CD4-positive, alpha-beta T cell (primary cell): ENCODE data around the gene KLHL1. TPM values are rescaled to one million over a fixed set of nuclear protein-coding genes. Genes with fewer than 3 reads are reported as not detected.

Experiments
- ATAC-seq: fragments of 200-7000 bp; cut with Tn5 transposase; one replicate; pipeline ENCODE4 v1.10.0; 2022; ENCODE audit warnings: mild to moderate bottlenecking; ENCODE audit not compliant: poor library complexity
- CTCF ChIA-PET: fragments of 350-600 bp; sonication (Branson Sonifier 250); formaldehyde crosslinking; loops from one replicate; lab custom pipeline; 2021; ENCODE audit warnings: antibody characterized with exemption, inconsistent platforms; lab: Charles Lee
- POLR2A ChIA-PET: fragments of 350-600 bp; sonication (Branson Sonifier 250); formaldehyde crosslinking; loops from one replicate; lab custom pipeline; 2021; ENCODE audit warnings: antibody characterized with exemption, inconsistent platforms; lab: Charles Lee
- DNase-seq, 14 experiments: peaks; one replicate each; pipeline ENCODE4 v3.0.0-alpha.2; 2013 to 2020; ENCODE audit warnings: mixed read lengths in 2 of 14
- H3K27ac ChIP-seq, 2 donors: one replicate each; pipeline versions ENCODE4 v1.5.1 to v1.7.0; 2013; ENCODE audit warnings: low read length in 2 of 2, low read depth in 1 of 2, mild to moderate bottlenecking in 1 of 2
- H3K27me3 ChIP-seq, 2 experiments: 1 replicate in 1 of 2; 2 replicates in 1 of 2; pipeline versions ENCODE4 v1.6.1 to v1.7.0; 2013; ENCODE audit warnings: low read length in 2 of 2, control low read depth in 1 of 2, mild to moderate bottlenecking in 1 of 2, moderate library complexity in 1 of 2; ENCODE audit not compliant: insufficient read depth in 2 of 2, control insufficient read depth in 1 of 2
- H3K36me3 ChIP-seq: one replicate; pipeline ENCODE4 v1.6.1; 2013; ENCODE audit warnings: low read length, control low read depth; ENCODE audit not compliant: insufficient read depth
- H3K4me1 ChIP-seq: one replicate; pipeline ENCODE4 v1.6.1; 2013; ENCODE audit warnings: low read length, control low read depth; ENCODE audit not compliant: insufficient read depth
- H3K4me3 ChIP-seq: one replicate; pipeline ENCODE4 v1.5.1; 2013; ENCODE audit warnings: mild to moderate bottlenecking, low read length, moderate library complexity
- H3K9me3 ChIP-seq, 2 experiments: 1 replicate in 1 of 2; 2 replicates in 1 of 2; pipeline versions ENCODE4 v1.6.1 to v1.7.0; 2013; ENCODE audit warnings: low read length in 2 of 2, mild to moderate bottlenecking in 2 of 2, control low read depth in 1 of 2, moderate library complexity in 1 of 2; ENCODE audit not compliant: control insufficient read depth in 1 of 2, insufficient read depth in 1 of 2
- H3K27ac Mint-ChIP-seq: one replicate; pipeline ENCODE4 v1.8.0; 2020; ENCODE audit warnings: mixed read lengths
- H3K27me3 Mint-ChIP-seq: one replicate; pipeline ENCODE4 v1.8.0; 2021; ENCODE audit warnings: mixed read lengths
- H3K36me3 Mint-ChIP-seq: one replicate; pipeline ENCODE4 v1.8.0; 2021; ENCODE audit warnings: low read depth, mixed read lengths
- H3K4me1 Mint-ChIP-seq: one replicate; pipeline ENCODE4 v1.8.0; 2021; ENCODE audit warnings: low read depth, mixed read lengths
- H3K4me3 Mint-ChIP-seq: one replicate; pipeline ENCODE4 v1.8.0; 2020; ENCODE audit warnings: mild to moderate bottlenecking, mixed read lengths
- H3K9me3 Mint-ChIP-seq: one replicate; pipeline ENCODE4 v1.8.0; 2020; ENCODE audit warnings: mixed read lengths
- intact Hi-C, 2 experiments: fragments of 100-400 bp; cut with DNase I in 1 of 2; cut with micrococcal nuclease in 1 of 2; formaldehyde crosslinking; loops; one replicate each; pipeline versions ENCODE4 v1.15.1 to v1.9.0; 2023 to 2025; cut with DNase I, micrococcal nuclease
- total RNA-seq, 174 experiments: library from RNA in 2 of 174; stranded (reverse) in 2 of 174; gene quantifications; one replicate each; pipeline ENCODE4 v1.2.3 and lab custom pipeline; 2021 to 2026
- TF ChIP-seq, protein P1 (sequence below): fragments of 200-600 bp; IDR thresholded peaks from one replicate; pipeline ENCODE4 v1.8.0; 2022; ENCODE audit warnings: antibody characterized with exemption, mild to moderate bottlenecking

The KLHL1 gene
- total RNA-seq, 2 experiments from 2014 or later: not detected

DNA sequence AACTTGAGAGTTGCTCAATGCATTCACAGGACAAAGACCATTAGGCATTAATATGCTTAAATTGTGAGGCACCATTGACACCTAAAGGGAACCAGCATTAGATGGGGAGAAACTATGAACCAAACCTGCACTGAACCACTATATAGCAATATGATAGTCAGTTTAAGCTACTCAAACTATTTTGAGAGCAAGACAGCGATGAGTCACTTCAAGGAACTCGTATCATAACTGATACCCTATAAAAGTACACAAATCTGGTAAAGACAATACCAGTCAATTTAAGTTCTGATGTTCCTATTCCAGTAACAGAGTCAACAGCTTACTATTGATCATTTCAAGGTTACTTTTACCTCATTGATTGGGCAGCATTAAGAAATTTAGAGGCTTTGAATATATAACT lies 151.9 kb downstream of the KLHL1 start:
- Histone ChIP-seq H3K36me3 (no peaks in the 10 kb centered on the region), H3K4me1 (no peaks in the 10 kb centered on the region), H3K9me3 (no peaks in the 10 kb centered on the region), H3K4me3 (no peak overlapping the region), H3K27me3 (no peaks in the 10 kb centered on the region), H3K27ac (no peak overlapping the region)
- ATAC-seq: no peak
- CTCF ChIA-PET: no interaction called here
- POLR2A ChIA-PET: no interaction called here
- no peaks in the 10 kb centered on the region for H3K4me1 Mint-ChIP-seq
- TF ChIP-seq, protein P1, sequence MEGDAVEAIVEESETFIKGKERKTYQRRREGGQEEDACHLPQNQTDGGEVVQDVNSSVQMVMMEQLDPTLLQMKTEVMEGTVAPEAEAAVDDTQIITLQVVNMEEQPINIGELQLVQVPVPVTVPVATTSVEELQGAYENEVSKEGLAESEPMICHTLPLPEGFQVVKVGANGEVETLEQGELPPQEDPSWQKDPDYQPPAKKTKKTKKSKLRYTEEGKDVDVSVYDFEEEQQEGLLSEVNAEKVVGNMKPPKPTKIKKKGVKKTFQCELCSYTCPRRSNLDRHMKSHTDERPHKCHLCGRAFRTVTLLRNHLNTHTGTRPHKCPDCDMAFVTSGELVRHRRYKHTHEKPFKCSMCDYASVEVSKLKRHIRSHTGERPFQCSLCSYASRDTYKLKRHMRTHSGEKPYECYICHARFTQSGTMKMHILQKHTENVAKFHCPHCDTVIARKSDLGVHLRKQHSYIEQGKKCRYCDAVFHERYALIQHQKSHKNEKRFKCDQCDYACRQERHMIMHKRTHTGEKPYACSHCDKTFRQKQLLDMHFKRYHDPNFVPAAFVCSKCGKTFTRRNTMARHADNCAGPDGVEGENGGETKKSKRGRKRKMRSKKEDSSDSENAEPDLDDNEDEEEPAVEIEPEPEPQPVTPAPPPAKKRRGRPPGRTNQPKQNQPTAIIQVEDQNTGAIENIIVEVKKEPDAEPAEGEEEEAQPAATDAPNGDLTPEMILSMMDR: no peak
- intact Hi-C loops: no loop called here
- DNase-seq: no peak
- no peak overlapping the region for H3K27ac Mint-ChIP-seq
- no peaks in the 10 kb centered on the region for H3K27me3 Mint-ChIP-seq
- H3K36me3 Mint-ChIP-seq: no peaks in the 10 kb centered on the region
- H3K4me3 Mint-ChIP-seq: no peak overlapping the region
- peaks cover 6% of the 10 kb centered on the region for H3K9me3 Mint-ChIP-seq

DNA sequence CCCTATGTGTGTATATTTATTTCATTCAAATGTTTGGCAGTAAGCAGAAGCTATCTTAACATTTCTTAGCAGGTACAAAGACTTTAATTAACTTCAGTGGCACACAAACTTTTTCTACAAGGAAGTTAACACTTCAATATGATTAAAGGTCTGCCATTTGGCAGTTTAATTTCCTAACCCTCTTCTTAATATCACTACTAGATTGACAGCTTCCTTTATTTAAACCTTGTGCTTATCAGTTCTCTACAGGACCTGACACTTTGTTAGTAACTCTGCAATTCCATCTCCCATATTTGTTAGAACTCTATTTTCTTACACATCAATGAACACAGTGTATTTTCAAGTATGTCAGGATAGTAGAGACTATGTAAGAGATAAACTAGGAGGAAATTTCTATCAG lies 153.0 kb downstream of the KLHL1 start:
- Histone ChIP-seq H3K4me1 (no peaks in the 10 kb centered on the region), H3K27me3 (no peaks in the 10 kb centered on the region), H3K4me3 (no peak overlapping the region), H3K9me3 (no peaks in the 10 kb centered on the region), H3K36me3 (no peaks in the 10 kb centered on the region), H3K27ac (no peak overlapping the region)
- Mint-ChIP-seq H3K36me3 (no peaks in the 10 kb centered on the region), H3K4me3 (no peak overlapping the region), H3K27me3 (no peaks in the 10 kb centered on the region), H3K27ac (no peak overlapping the region), H3K4me1 (no peaks in the 10 kb centered on the region), H3K9me3 (peaks cover 6% of the 10 kb centered on the region)
- POLR2A ChIA-PET: no interaction called here
- ATAC-seq (no peak), DNase-seq (no peak)
- intact Hi-C loops: no loop called here
- TF ChIP-seq, protein P1: no peak
- CTCF ChIA-PET: no interaction called here

DNA sequence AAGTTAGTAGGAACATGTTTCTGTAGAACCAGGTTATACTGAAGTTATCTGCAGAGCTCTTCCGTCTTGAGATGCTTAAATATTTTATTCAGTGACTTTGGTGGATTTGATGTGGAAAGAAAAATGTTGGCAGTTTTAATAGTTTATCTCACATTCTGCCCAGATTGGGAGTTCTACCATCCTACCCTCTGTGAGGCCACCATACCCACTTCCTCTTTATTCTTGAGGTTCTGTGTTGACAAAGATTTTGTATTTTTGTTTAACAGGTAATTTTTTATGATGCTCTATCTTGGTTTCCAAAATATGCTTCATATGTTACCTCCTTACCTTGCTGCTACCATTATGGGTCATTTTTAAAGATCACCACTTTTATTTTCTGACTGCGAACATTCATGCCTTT lies 156.8 kb downstream of the KLHL1 start:
- no peak overlapping the region for H3K27ac Mint-ChIP-seq
- POLR2A ChIA-PET: no interaction called here
- Histone ChIP-seq H3K27me3 (no peaks in the 10 kb centered on the region), H3K9me3 (no peaks in the 10 kb centered on the region), H3K27ac (no peak overlapping the region), H3K4me1 (no peaks in the 10 kb centered on the region), H3K4me3 (no peak overlapping the region), H3K36me3 (no peaks in the 10 kb centered on the region)
- ATAC-seq: no peak
- no peaks in the 10 kb centered on the region for H3K4me1 Mint-ChIP-seq
- DNase-seq: no peak
- no peak overlapping the region for H3K4me3 Mint-ChIP-seq
- CTCF ChIA-PET: no interaction called here
- no peaks in the 10 kb centered on the region for H3K36me3 Mint-ChIP-seq
- TF ChIP-seq, protein P1: no peak
- intact Hi-C loops: no loop called here
- H3K9me3 Mint-ChIP-seq: peaks cover 6% of the 10 kb centered on the region
- H3K27me3 Mint-ChIP-seq: no peaks in the 10 kb centered on the region
